K562 (cell line): ENCODE results near the gene VBP1. TPM values are rescaled to one million over a fixed set of nuclear protein-coding genes. Genes with fewer than 3 reads are reported as not detected.

ENCODE experiments used
- ATAC-seq: fragments of 200-7000 bp; cut with Tn5 transposase; 3 replicates; pipeline ENCODE4 v1.9.1; 2020; ENCODE audit warnings: moderate library complexity
- BruUV-seq: library from RNA; stranded (reverse); fragments of 400-500 nt; replicated peaks from 2 replicates; lab custom pipeline; 2021; lab: Mats Ljungman, UMichigan
- CTCF ChIA-PET: fragments of 300-600 bp; formaldehyde crosslinking; extraction: SDS; loops from one replicate; lab custom pipeline; 2021; ENCODE audit warnings: low intra/inter-chr PET ratio; lab: Yijun Ruan, JAX
- POLR2A ChIA-PET: fragments of 300-600, 350-650 bp; sonication (Branson Sonifier 250); formaldehyde crosslinking; extraction: SDS; loops from one replicate; lab custom pipeline; 2021; ENCODE audit warnings: antibody characterized with exemption, inconsistent platforms; lab: Yijun Ruan, JAX
- DNase-seq, 4 experiments: peaks; one replicate each; pipeline versions ENCODE4 v3.0.0 to v3.0.0-alpha.2; 2011 to 2018; ENCODE audit warnings: low spot score in 3 of 4, mixed read lengths in 3 of 4; ENCODE audit errors: extremely low read depth in 1 of 4
- FAIRE-seq: peaks from 2 replicates; lab custom pipeline; 2011; peaks lifted over from hg19 to GRCh38; lab: Jason Lieb, UNC
- H2AFZ ChIP-seq: 2 replicates; pipeline ENCODE4 v1.6.0; 2011; ENCODE audit warnings: low read depth, low read length, control low read depth, inconsistent platforms
- H3K27ac ChIP-seq: fragments of 200-600 bp; 3 replicates; pipeline ENCODE4 v1.8.0; 2011; ENCODE audit warnings: low read depth, mild to moderate bottlenecking, control low read depth, inconsistent platforms, low read length, moderate library complexity, mixed read lengths; ENCODE audit errors: extremely low read depth
- H3K27me3 ChIP-seq, 2 experiments: fragments of 300-600 bp in 1 of 2; 2 replicates in 1 of 2; 3 replicates in 1 of 2; pipeline versions ENCODE4 v1.6.0 to v1.8.0; 2011; ENCODE audit warnings: inconsistent platforms in 2 of 2, low read length in 2 of 2, mild to moderate bottlenecking in 1 of 2, mixed read lengths in 1 of 2, moderate library complexity in 1 of 2; ENCODE audit not compliant: control insufficient read depth in 2 of 2, insufficient read depth in 2 of 2
- H3K36me3 ChIP-seq: fragments of 300-600 bp; 3 replicates; pipeline ENCODE4 v1.8.0; 2011; ENCODE audit warnings: mild to moderate bottlenecking, low read length, inconsistent platforms; ENCODE audit not compliant: control insufficient read depth, insufficient read depth
- H3K4me1 ChIP-seq, 2 experiments: fragments of 200-600 bp in 1 of 2; replicated peaks in 1 of 2; 2 replicates in 1 of 2; 3 replicates in 1 of 2; pipeline versions ENCODE4 v1.5.1 to v1.8.0; 2011; ENCODE audit warnings: inconsistent platforms in 2 of 2, low read length in 2 of 2, mild to moderate bottlenecking in 1 of 2, mixed read lengths in 1 of 2, moderate library complexity in 1 of 2; ENCODE audit not compliant: control insufficient read depth in 2 of 2, insufficient read depth in 2 of 2
- H3K4me2 ChIP-seq: 2 replicates; pipeline ENCODE4 v1.6.1; 2011; ENCODE audit warnings: low read length, control low read depth, inconsistent platforms, mixed read lengths; ENCODE audit not compliant: insufficient read depth
- H3K4me3 ChIP-seq: fragments of 200-600 bp; sonication (generic), shearing (Covaris generic); 2 replicates; pipeline ENCODE4 v1.5.1; 2016; ENCODE audit warnings: control low read depth, inconsistent platforms
- H3K79me2 ChIP-seq: fragments of 200-600 bp; 3 replicates; pipeline ENCODE4 v1.8.0; 2011; ENCODE audit warnings: low read length, inconsistent platforms; ENCODE audit not compliant: control insufficient read depth, insufficient read depth
- H3K9ac ChIP-seq, 2 experiments: 2 replicates each; pipeline versions ENCODE4 v1.6.0 to v1.6.1; 2011; ENCODE audit warnings: low read depth in 2 of 2, low read length in 2 of 2, control low read depth in 1 of 2, inconsistent platforms in 1 of 2, mild to moderate bottlenecking in 1 of 2, mixed read lengths in 1 of 2; ENCODE audit not compliant: insufficient read depth in 1 of 2
- H3K9me1 ChIP-seq: one replicate; pipeline ENCODE4 v1.6.0; 2011; ENCODE audit warnings: inconsistent platforms, mild to moderate bottlenecking, low read length, moderate library complexity; ENCODE audit not compliant: control insufficient read depth, insufficient read depth
- H3K9me3 ChIP-seq: replicated peaks from 2 replicates; pipeline ENCODE4 v1.5.1; 2011; ENCODE audit warnings: low read depth, low read length, inconsistent platforms; ENCODE audit not compliant: control insufficient read depth, insufficient read depth
- H4K20me1 ChIP-seq: replicated peaks from 2 replicates; pipeline ENCODE4 v1.6.1; 2011; ENCODE audit warnings: low read length, inconsistent platforms, mixed read lengths; ENCODE audit not compliant: control insufficient read depth, insufficient read depth
- CBFA2T3 ChIP-seq: fragments of 450-650 bp; IDR thresholded peaks from 2 replicates; pipeline ENCODE4 v1.6.1; 2017
- CEBPB ChIP-seq: fragments of 450-650 bp; IDR thresholded peaks from 2 replicates; pipeline ENCODE4 v1.6.1; 2016; ENCODE audit warnings: missing genetic modification characterization, missing compliant biosample characterization
- CHD2 ChIP-seq: IDR thresholded peaks from 2 replicates; pipeline ENCODE4 v1.6.1; 2011; ENCODE audit warnings: low read depth, low read length
- HIVEP1 ChIP-seq: fragments of 250-450 bp; sonication (Bioruptor Pico); IDR thresholded peaks from 2 replicates; pipeline ENCODE4 v1.4.0; 2020; ENCODE audit warnings: mild to moderate bottlenecking
- IRF9 ChIP-seq: fragments of 450-650 bp; IDR thresholded peaks from 2 replicates; pipeline ENCODE4 v1.6.1; 2016; ENCODE audit warnings: missing biosample characterization, missing genetic modification characterization
- LEF1 ChIP-seq: fragments of 450-650 bp; IDR thresholded peaks from 2 replicates; pipeline ENCODE4 v1.6.1; 2016; ENCODE audit warnings: mild to moderate bottlenecking
- MAFG ChIP-seq: fragments of 450-650 bp; conservative IDR thresholded peaks from 2 replicates; pipeline ENCODE4 v1.6.1; 2016; ENCODE audit warnings: missing genetic modification characterization, missing compliant biosample characterization
- PHF8 ChIP-seq: fragments of 200-600 bp; sonication (generic); IDR thresholded peaks from 2 replicates; pipeline ENCODE4 v1.6.1; 2012; ENCODE audit warnings: mixed run types, mild to moderate bottlenecking, inconsistent platforms, low read length, moderate library complexity, borderline replicate concordance
- PYGO2 ChIP-seq: fragments of 450-650 bp; IDR thresholded peaks from 2 replicates; pipeline ENCODE4 v1.6.1; 2016; ENCODE audit warnings: mild to moderate bottlenecking, missing genetic modification characterization, moderate library complexity, missing compliant biosample characterization
- YY1 ChIP-seq, 3 experiments: IDR thresholded peaks; 2 replicates each; pipeline ENCODE4 v1.6.1; 2011; ENCODE audit warnings: low read length in 2 of 3, mild to moderate bottlenecking in 2 of 3, moderate library complexity in 2 of 3, borderline replicate concordance in 1 of 3, control low read depth in 1 of 3, low read depth in 1 of 3; ENCODE audit not compliant: insufficient read depth in 3 of 3, insufficient replicate concordance in 2 of 3, control insufficient read depth in 1 of 3, insufficient read length in 1 of 3; ENCODE audit errors: extremely low read depth in 1 of 3
- ZBTB17 ChIP-seq: fragments of 450-650 bp; formaldehyde crosslinking; IDR thresholded peaks from 2 replicates; pipeline ENCODE4 v1.4.0; 2020; ENCODE audit warnings: mild to moderate bottlenecking
- ZNF175 ChIP-seq: fragments of 200-800 bp; sonication (Bioruptor generic); IDR thresholded peaks from 2 replicates; pipeline ENCODE4 v1.6.1; 2016; ENCODE audit warnings: low read depth, mild to moderate bottlenecking, missing genetic modification characterization, missing compliant biosample characterization
- ZNF584 ChIP-seq: fragments of 200-800 bp; sonication (Bioruptor generic); IDR thresholded peaks from 2 replicates; pipeline ENCODE4 v1.6.1; 2016; ENCODE audit warnings: low read depth, mild to moderate bottlenecking, missing genetic modification characterization, missing compliant biosample characterization
- WGBS: fragments of 100-300 bp; shearing (Covaris generic); methylation state at CpG from one replicate; pipeline ENCODE4 v1.1.6; 2016; ENCODE audit warnings: low coverage, mixed read lengths; ENCODE audit not compliant: insufficient coverage; ENCODE audit errors: missing lambda C conversion rate; 5-methylcytosine and 5-hydroxymethylcytosine counted together
- in situ Hi-C: fragments of 300-500 bp; cut with MboI; formaldehyde crosslinking; loops from 4 replicates; pipeline ENCODE4 v1.15.0; 2018; ENCODE audit warnings: inconsistent platforms, mixed read lengths
- intact Hi-C: fragments of 100-400 bp; cut with micrococcal nuclease; formaldehyde crosslinking; loops from 2 replicates; pipeline ENCODE4 v1.14.2; 2022
- polyA plus RNA-seq, 8 experiments: library from polyadenylated mRNA; depleted of rRNA in 4 of 8; stranded (reverse) in 5 of 8; unstranded in 3 of 8; fragments of >200 nt; fragmentation: Nextera tagmentation in 2 of 8; fragmentation: Illumina TruSeq in 1 of 8; extraction: Ambion mirVana in 2 of 8; extraction: Trizol in 1 of 8; gene quantifications; 2 replicates each; pipeline versions ENCODE4 v1.2.1 to v1.2.3, GENCODE V29; 2011 to 2014; ENCODE audit warnings: inconsistent platforms in 1 of 8, missing spikeins in 1 of 8
- total RNA-seq, 7 experiments: library from RNA; depleted of rRNA in 6 of 7; stranded (reverse); fragments of >200 nt in 6 of 7; fragmentation: Illumina TruSeq in 2 of 7; extraction: Trizol in 2 of 7; gene quantifications; 2 replicates each; pipeline versions ENCODE4 v1.2.1 to v1.2.3, GENCODE V29; 2011 to 2021; ENCODE audit warnings: low replicate concordance in 1 of 7
- TF ChIP-seq, protein P1 (sequence below), 2 experiments: fragments of 450-650 bp in 1 of 2; sonication (generic) in 1 of 2; formaldehyde crosslinking in 1 of 2; IDR thresholded peaks in 1 of 2; conservative IDR thresholded peaks in 1 of 2; 2 replicates each; pipeline versions ENCODE4 v1.6.1 to v1.8.1; 2016 to 2023; ENCODE audit warnings: mild to moderate bottlenecking in 2 of 2, moderate library complexity in 2 of 2, inconsistent platforms in 1 of 2, missing genetic modification reagents in 1 of 2
- TF ChIP-seq, protein P2 (sequence below): fragments of 450-650 bp; IDR thresholded peaks from 2 replicates; pipeline ENCODE4 v1.6.1; 2018; ENCODE audit not compliant: partially characterized antibody

Gene VBP1
- total and polyA plus RNA-seq, 9 of the 15 experiments (the other 6 are each of a cell fraction or from before 2014, with no cell fraction given): 83.2 to 263 (median 151) TPM

- H3K36me3 ChIP-seq: peaks cover 10% of the 10 kb centered on the region
- H3K4me2 ChIP-seq: peak overlapping the region; percentile 93
- ChIA-PET CTCF (no interaction called here), POLR2A (interaction anchor here (0.6 to 1.7 kb wide), 9 partner anchors 9 to 169 kb away, joined by 3 to 7 read pairs (median 4); no protein-coding TSS in a partner anchor)
- 3% methylated on average over 15 of the region's 15 CpGs for WGBS
- FAIRE-seq (peak; percentile 62), ATAC-seq (peak; percentile 55), DNase-seq (peak in 1 of 4 experiments; percentile 26)
- peaks cover 8% of the 10 kb centered on the region for H4K20me1 ChIP-seq
- in situ Hi-C loops (no loop called here), intact Hi-C loops (loop anchor here (2.0 kb wide), 1 partner anchor 145 kb away; the partner anchor contains the start of genes BRCC3, CMC4 and MTCP1)
- H3K27me3 ChIP-seq: no peaks in the 10 kb centered on the region
- BruUV-seq: TSS peak; percentile 94
- no peaks in the 10 kb centered on the region for H3K9me1 ChIP-seq
- H3K27ac ChIP-seq: peak overlapping the region; percentile 98
- peak overlapping the region; percentile 99 for H2AFZ ChIP-seq
- H3K9ac ChIP-seq: peak overlapping the region; percentile 87 to 97
- H3K4me1 ChIP-seq: peaks cover 3 to 22% of the 10 kb centered on the region in 2 experiments; a peak in 3 of 5 replicates
- H3K9me3 ChIP-seq: no peaks in the 10 kb centered on the region
- H3K79me2 ChIP-seq: peaks cover 44% of the 10 kb centered on the region
- H3K4me3 ChIP-seq: peak overlapping the region; percentile 80
- no peak for TF ChIP-seq YY1 (IDR thresholded peaks at IDR 0.05; ENCODE audit: borderline replicate concordance in 1 of 3, control insufficient read depth in 1 of 3, extremely low read depth in 1 of 3, insufficient read depth in 3 of 3, insufficient read length in 1 of 3, insufficient replicate concordance in 2 of 3, low read depth in 1 of 3, low read length in 2 of 3)
- TF ChIP-seq ZBTB17 (CRISPR knock-in tag): no peak
- no peak for TF ChIP-seq MAFG (tag)
- no peak for TF ChIP-seq LEF1
- no peak for TF ChIP-seq PYGO2 (tag)
- peak; percentile 19; the same call in 1 of the 2 replicates for TF ChIP-seq IRF9 (tag)
- TF ChIP-seq CEBPB: peak; percentile 97
- TF ChIP-seq HIVEP1 (CRISPR knock-in tag): no peak
- no peak for TF ChIP-seq ZNF584 (CRISPR knock-in tag)
- TF ChIP-seq CHD2: no peak
- no peak for TF ChIP-seq CBFA2T3
- peak; percentile 74 for TF ChIP-seq PHF8
- TF ChIP-seq ZNF175 (CRISPR knock-in tag): 0 out of 2 replicates have a peak, but pooled peaks have one; percentile 35
- TF ChIP-seq, protein P1, sequence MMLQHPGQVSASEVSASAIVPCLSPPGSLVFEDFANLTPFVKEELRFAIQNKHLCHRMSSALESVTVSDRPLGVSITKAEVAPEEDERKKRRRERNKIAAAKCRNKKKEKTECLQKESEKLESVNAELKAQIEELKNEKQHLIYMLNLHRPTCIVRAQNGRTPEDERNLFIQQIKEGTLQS (IDR thresholded peaks at IDR 0.05): peak; percentile 55
- TF ChIP-seq, protein P1 (CRISPR knock-in tag; conservative IDR thresholded peaks at IDR 0.05): no peak
- TF ChIP-seq, protein P2, sequence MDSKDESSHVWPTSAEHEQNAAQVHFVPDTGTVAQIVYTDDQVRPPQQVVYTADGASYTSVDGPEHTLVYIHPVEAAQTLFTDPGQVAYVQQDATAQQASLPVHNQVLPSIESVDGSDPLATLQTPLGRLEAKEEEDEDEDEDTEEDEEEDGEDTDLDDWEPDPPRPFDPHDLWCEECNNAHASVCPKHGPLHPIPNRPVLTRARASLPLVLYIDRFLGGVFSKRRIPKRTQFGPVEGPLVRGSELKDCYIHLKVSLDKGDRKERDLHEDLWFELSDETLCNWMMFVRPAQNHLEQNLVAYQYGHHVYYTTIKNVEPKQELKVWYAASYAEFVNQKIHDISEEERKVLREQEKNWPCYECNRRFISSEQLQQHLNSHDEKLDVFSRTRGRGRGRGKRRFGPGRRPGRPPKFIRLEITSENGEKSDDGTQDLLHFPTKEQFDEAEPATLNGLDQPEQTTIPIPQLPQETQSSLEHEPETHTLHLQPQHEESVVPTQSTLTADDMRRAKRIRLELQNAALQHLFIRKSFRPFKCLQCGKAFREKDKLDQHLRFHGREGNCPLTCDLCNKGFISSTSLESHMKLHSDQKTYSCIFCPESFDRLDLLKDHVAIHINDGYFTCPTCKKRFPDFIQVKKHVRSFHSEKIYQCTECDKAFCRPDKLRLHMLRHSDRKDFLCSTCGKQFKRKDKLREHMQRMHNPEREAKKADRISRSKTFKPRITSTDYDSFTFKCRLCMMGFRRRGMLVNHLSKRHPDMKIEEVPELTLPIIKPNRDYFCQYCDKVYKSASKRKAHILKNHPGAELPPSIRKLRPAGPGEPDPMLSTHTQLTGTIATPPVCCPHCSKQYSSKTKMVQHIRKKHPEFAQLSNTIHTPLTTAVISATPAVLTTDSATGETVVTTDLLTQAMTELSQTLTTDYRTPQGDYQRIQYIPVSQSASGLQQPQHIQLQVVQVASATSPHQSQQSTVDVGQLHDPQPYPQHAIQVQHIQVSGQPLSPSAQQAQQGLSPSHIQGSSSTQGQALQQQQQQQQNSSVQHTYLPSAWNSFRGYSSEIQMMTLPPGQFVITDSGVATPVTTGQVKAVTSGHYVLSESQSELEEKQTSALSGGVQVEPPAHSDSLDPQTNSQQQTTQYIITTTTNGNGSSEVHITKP: peak; percentile 97
Observed at GRCh38 chrX:155215443-155216178, 649 bp upstream of the VBP1 start.
